ENCODE results near the gene PRUNE2.

Gene PRUNE2

GRCh38 chr9:76700916-76701315 lies 205.0 kb downstream of the PRUNE2 start:
- no peak for TF ChIP-seq CTCF (IDR thresholded peaks at IDR 0.05; ENCODE audit: control insufficient read depth, insufficient read depth, low read depth, low read length, missing control alignments)
- DNase-seq (ENCODE audit: low read depth): no peak

GRCh38 chr9:76699971-76700370 lies 205.9 kb downstream of the PRUNE2 start:
- peak; percentile 37 for DNase-seq (ENCODE audit: low read depth)
- no peak for TF ChIP-seq CTCF (IDR thresholded peaks at IDR 0.05; ENCODE audit: control insufficient read depth, insufficient read depth, low read depth, low read length, missing control alignments)
- H3K4me3 ChIP-seq (ENCODE audit: control insufficient read depth, low read depth, low read length): no peak overlapping the region

More at GRCh38 chr9:76700916-76701315, 205.0 kb downstream of the PRUNE2 start:
- no peak overlapping the region for H3K4me3 ChIP-seq (ENCODE audit: control insufficient read depth, low read depth, low read length)

DNA sequence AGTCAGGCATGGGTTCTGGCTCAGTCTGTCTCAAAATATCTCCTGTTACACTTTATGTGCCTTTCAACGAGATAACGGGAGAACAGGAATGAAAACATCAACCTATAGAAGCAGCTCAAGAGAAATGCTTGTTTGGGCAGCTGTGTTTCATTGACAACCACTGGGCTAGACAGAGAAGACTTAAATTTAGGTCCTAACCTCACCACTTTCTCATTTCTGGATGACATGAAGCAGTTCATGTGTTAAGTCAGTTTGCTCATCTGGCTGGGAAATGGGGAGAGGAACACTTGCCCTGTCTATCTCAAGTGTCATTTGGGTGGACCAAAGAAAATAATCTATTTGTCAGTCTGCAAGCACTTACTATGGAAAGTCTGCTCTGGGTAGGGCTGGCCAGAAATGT lies 208.4 kb downstream of the PRUNE2 start:
- no peak for DNase-seq (ENCODE audit: low read depth)
- H3K4me3 ChIP-seq (ENCODE audit: control insufficient read depth, low read depth, low read length): no peak overlapping the region
- TF ChIP-seq CTCF (IDR thresholded peaks at IDR 0.05; ENCODE audit: control insufficient read depth, insufficient read depth, low read depth, low read length, missing control alignments): no peak

DNA sequence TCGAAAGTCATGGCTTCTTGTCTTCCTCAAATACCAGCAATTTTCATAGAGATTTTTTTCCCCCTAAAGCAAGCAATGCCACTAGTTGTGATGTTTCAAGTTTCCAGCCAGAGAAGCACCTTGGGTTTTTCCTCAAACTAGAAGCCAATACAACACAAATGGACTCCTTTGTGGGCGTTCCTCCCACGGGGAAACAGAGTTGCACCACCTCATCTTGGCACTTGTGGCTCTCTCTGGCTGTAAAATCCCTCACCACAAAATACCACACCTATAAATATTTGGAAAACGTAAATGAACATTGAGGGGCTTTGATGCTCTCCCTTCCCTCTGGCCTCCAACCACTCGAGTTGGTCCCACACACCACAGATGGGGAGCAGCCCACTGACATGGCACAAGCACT lies 208.8 kb downstream of the PRUNE2 start:
- DNase-seq (ENCODE audit: low read depth): no peak
- no peak overlapping the region for H3K4me3 ChIP-seq (ENCODE audit: control insufficient read depth, low read depth, low read length)
- no peak for TF ChIP-seq CTCF (IDR thresholded peaks at IDR 0.05; ENCODE audit: control insufficient read depth, insufficient read depth, low read depth, low read length, missing control alignments)

DNA sequence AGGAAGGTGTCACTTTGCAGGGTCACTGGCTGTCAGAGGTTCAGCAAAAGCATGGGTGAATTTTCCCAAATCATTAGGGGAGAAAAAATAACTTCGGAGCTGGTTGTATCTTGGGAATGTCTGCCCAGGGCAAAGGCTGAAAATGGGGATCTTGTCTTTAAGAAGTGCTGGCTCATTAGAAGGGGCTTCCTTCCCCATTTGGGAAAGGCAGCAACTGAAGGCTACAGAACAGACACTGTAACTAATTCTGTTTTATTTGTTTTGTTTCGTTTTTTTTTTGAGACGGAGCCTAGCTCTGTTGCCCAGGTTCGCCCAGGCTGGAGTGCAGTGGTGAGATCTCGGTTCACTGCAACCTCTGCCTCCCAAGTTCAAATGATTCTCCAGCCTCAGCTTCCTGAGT lies 212.0 kb downstream of the PRUNE2 start:
- H3K4me3 ChIP-seq (ENCODE audit: control insufficient read depth, low read depth, low read length): no peak overlapping the region
- TF ChIP-seq CTCF (IDR thresholded peaks at IDR 0.05; ENCODE audit: control insufficient read depth, insufficient read depth, low read depth, low read length, missing control alignments): no peak
- no peak for DNase-seq (ENCODE audit: low read depth)

DNA sequence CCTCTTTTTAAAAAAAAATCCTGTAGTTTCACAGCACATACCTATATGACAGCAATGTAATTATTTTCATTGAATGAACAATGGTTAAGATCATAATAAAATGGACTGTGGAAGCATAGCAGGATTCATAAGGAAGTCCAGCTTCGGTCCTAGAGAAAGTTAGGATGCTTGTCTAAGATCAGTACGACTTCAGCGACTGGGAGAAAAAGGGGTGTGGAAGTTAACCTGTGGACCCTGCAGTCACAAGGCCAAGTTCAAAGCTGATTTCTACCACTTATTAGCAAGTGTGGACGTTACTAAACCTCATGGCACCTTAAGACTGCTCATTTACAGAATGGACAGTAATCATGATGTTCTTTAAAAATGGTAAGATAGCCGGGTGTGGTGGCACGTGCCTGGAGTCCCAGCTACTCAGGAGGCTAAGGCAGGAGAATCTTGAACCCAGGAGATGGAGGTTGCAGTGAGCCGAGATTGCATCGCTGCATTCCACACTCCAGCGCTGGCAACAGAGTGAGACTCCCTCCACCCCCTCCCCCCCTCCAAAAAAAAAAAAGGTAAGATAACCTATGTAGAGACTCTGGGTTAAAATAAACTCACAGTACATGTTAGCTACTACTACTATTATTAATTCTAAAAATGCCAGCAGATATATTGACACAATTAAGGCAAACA lies 213.3 kb downstream of the PRUNE2 start:
- TF ChIP-seq CTCF (IDR thresholded peaks at IDR 0.05; ENCODE audit: control insufficient read depth, insufficient read depth, low read depth, low read length, missing control alignments): no peak
- DNase-seq (ENCODE audit: low read depth): no peak
- H3K4me3 ChIP-seq (ENCODE audit: control insufficient read depth, low read depth, low read length): no peak overlapping the region
